Measurements from ENCODE around the gene COMP.

- TF ChIP-seq, protein P1, sequence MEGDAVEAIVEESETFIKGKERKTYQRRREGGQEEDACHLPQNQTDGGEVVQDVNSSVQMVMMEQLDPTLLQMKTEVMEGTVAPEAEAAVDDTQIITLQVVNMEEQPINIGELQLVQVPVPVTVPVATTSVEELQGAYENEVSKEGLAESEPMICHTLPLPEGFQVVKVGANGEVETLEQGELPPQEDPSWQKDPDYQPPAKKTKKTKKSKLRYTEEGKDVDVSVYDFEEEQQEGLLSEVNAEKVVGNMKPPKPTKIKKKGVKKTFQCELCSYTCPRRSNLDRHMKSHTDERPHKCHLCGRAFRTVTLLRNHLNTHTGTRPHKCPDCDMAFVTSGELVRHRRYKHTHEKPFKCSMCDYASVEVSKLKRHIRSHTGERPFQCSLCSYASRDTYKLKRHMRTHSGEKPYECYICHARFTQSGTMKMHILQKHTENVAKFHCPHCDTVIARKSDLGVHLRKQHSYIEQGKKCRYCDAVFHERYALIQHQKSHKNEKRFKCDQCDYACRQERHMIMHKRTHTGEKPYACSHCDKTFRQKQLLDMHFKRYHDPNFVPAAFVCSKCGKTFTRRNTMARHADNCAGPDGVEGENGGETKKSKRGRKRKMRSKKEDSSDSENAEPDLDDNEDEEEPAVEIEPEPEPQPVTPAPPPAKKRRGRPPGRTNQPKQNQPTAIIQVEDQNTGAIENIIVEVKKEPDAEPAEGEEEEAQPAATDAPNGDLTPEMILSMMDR (IDR thresholded peaks at IDR 0.05) = no peak
- TF ChIP-seq REST (IDR thresholded peaks at IDR 0.05; ENCODE audit: insufficient read depth in 1 of 2, low read depth in 2 of 2, low read length in 1 of 2) = no peak
- TF ChIP-seq TCF7L2 (IDR thresholded peaks at IDR 0.05; ENCODE audit: low read depth, low read length) = no peak
Measured at GRCh38 chr19:18737954-18738351, 53.2 kb downstream of the COMP start.
